Memory B cell (primary cell): ENCODE results near the gene SDK1.

Experiments used
- ATAC-seq: fragments of 150-1000 bp; cut with Tn5 transposase; 2 replicates; pipeline ENCODE4 v1.10.0; 2021; ENCODE audit warnings: low read depth, mild to moderate bottlenecking, moderate library complexity
- DNase-seq, 2 donors: peaks; one replicate each; pipeline ENCODE4 v3.0.0; 2022; ENCODE audit warnings: low spot score in 2 of 2
- H3K27ac Mint-ChIP-seq: one replicate; pipeline ENCODE4 v1.8.0; 2022; ENCODE audit warnings: mild to moderate bottlenecking, moderate library complexity, mixed read lengths
- H3K27me3 Mint-ChIP-seq: one replicate; pipeline ENCODE4 v1.8.0; 2022; ENCODE audit warnings: mixed read lengths
- H3K36me3 Mint-ChIP-seq: one replicate; pipeline ENCODE4 v1.8.0; 2022; ENCODE audit warnings: mild to moderate bottlenecking, mixed read lengths
- H3K4me1 Mint-ChIP-seq: one replicate; pipeline ENCODE4 v1.8.0; 2022; ENCODE audit warnings: mixed read lengths
- H3K4me3 Mint-ChIP-seq: one replicate; pipeline ENCODE4 v1.8.0; 2022; ENCODE audit warnings: mild to moderate bottlenecking, moderate library complexity, mixed read lengths
- H3K9me3 Mint-ChIP-seq: one replicate; pipeline ENCODE4 v1.8.0; 2022; ENCODE audit warnings: mixed read lengths

SDK1 gene

DNA sequence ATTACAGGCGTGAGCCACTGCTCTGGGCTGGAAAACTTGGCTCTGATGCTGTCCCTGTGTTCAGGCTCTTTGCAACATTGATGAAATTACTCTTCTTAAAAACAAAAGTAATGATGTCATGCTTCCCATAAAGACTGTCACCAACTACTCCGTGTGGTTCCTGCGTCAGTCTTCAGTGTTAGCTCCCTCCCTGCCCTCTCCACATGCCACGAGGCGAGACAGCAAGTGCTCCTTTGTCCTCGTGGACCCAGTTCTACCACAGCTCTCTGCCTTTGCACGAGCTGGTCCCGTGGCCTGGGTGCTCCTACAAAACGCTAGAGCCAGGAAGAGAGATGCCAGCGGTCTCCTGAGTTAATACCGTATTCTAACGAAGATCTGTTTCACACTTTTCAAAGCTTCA lies 194.5 kb downstream of the SDK1 start:
- H3K27me3 Mint-ChIP-seq, result peaks cover 5% of the 10 kb centered on the region
- DNase-seq (no peak), ATAC-seq (no peak)
- H3K4me1 Mint-ChIP-seq, result no peaks in the 10 kb centered on the region
- no peak overlapping the region for H3K4me3 Mint-ChIP-seq
- peaks cover 5% of the 10 kb centered on the region for H3K36me3 Mint-ChIP-seq
- H3K9me3 Mint-ChIP-seq, result peaks cover 10% of the 10 kb centered on the region
- H3K27ac Mint-ChIP-seq, result no peak overlapping the region

GRCh38 chr7:3495954-3496353 lies 194.9 kb downstream of the SDK1 start:
- H3K27me3 Mint-ChIP-seq, result peaks cover 5% of the 10 kb centered on the region
- H3K27ac Mint-ChIP-seq, result no peak overlapping the region
- peaks cover 12% of the 10 kb centered on the region for H3K9me3 Mint-ChIP-seq
- DNase-seq (no peak), ATAC-seq (no peak)
- H3K36me3 Mint-ChIP-seq, result peaks cover 5% of the 10 kb centered on the region
- no peaks in the 10 kb centered on the region for H3K4me1 Mint-ChIP-seq
- H3K4me3 Mint-ChIP-seq, result no peak overlapping the region

DNA sequence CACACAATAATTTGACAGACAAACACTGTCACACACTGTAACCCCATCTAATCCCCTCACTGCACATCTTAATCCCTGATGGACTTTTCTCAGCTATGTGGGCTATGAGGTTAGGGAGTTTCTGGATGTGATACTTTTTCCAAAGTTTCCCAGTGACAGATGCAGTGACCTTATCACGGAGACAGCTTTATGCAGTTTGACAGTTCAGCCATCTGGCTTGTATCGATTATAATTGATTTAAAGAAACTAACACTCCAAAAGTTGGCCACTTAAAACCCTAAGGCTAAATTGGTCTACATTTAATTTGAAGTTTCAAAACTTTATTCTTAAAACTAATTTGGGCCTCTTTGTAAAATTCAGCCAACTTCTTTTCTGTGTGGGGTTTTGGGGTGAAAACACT lies 196.7 kb downstream of the SDK1 start:
- Mint-ChIP-seq H3K9me3 (peaks cover 12% of the 10 kb centered on the region), H3K4me3 (no peak overlapping the region), H3K4me1 (no peaks in the 10 kb centered on the region), H3K27ac (no peak overlapping the region), H3K36me3 (peaks cover 5% of the 10 kb centered on the region), H3K27me3 (peaks cover 5% of the 10 kb centered on the region)
- ATAC-seq, result no peak
- no peak for DNase-seq

GRCh38 chr7:3501671-3502070 lies 200.6 kb downstream of the SDK1 start:
- Mint-ChIP-seq H3K27me3 (peaks cover 5% of the 10 kb centered on the region), H3K9me3 (peaks cover 18% of the 10 kb centered on the region), H3K36me3 (peaks cover 7% of the 10 kb centered on the region), H3K4me1 (no peaks in the 10 kb centered on the region), H3K27ac (no peak overlapping the region), H3K4me3 (no peak overlapping the region)
- ATAC-seq (no peak), DNase-seq (no peak)

DNA sequence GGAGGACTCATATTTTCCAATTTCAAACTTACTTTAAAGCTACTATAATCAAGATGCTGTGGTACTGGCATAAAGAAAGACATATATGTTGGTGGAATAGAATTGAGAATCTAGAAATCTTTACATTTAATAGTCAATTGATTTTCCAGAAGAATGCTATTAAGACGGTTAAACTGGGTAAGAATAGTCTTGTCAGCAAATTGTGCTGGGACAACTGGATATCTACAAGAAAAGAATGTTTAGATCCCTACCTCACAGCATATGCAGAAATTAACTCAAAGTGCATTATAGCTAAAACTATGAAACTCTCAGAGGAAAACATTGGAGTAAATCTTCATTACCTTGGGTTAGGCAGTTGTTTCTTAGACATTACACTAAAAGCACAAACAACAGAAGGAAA lies 203.3 kb downstream of the SDK1 start:
- peaks cover 5% of the 10 kb centered on the region for H3K27me3 Mint-ChIP-seq
- DNase-seq (no peak), ATAC-seq (no peak)
- no peaks in the 10 kb centered on the region for H3K4me1 Mint-ChIP-seq
- peaks cover 3% of the 10 kb centered on the region for H3K36me3 Mint-ChIP-seq
- no peak overlapping the region for H3K27ac Mint-ChIP-seq
- peaks cover 20% of the 10 kb centered on the region for H3K9me3 Mint-ChIP-seq
- no peak overlapping the region for H3K4me3 Mint-ChIP-seq

- Mint-ChIP-seq H3K27me3 (peaks cover 5% of the 10 kb centered on the region), H3K27ac (no peak overlapping the region), H3K36me3 (peaks cover 1% of the 10 kb centered on the region), H3K9me3 (peaks cover 10% of the 10 kb centered on the region), H3K4me1 (peaks cover 10% of the 10 kb centered on the region), H3K4me3 (peak overlapping the region; percentile 13)
- DNase-seq, result peak in 1 of 2 donors; percentile 25
- peak; percentile 98 for ATAC-seq
Measured at GRCh38 chr7:3510101-3511020, 209.3 kb downstream of the SDK1 start.

- H3K4me1 Mint-ChIP-seq, result no peaks in the 10 kb centered on the region
- H3K4me3 Mint-ChIP-seq, result no peak overlapping the region
- no peaks in the 10 kb centered on the region for H3K36me3 Mint-ChIP-seq
- H3K9me3 Mint-ChIP-seq, result no peaks in the 10 kb centered on the region
- no peak for ATAC-seq
- H3K27me3 Mint-ChIP-seq, result peaks cover 9% of the 10 kb centered on the region
- no peak for DNase-seq
- no peak overlapping the region for H3K27ac Mint-ChIP-seq
Measured at GRCh38 chr7:3517344-3517743, 216.3 kb downstream of the SDK1 start.

DNA sequence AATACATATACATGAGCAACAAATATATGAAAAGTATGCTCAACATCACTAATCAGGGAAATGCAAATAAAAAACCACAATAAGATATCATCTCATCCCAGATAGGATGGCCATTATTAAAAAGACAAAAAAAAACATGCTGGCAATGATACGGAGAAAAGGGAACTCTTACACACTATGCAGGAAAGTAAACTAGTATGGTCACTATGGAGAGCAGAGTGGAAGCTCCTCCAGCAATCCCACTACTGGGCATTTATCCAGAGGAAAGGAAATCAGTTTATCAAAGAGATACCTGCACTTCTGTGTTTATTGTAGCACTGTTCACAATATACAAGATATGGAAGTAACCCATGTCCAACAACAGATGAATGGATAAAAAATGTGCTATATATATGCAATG lies 217.5 kb downstream of the SDK1 start:
- Mint-ChIP-seq H3K9me3 (no peaks in the 10 kb centered on the region), H3K4me3 (no peak overlapping the region), H3K27me3 (peaks cover 9% of the 10 kb centered on the region), H3K4me1 (no peaks in the 10 kb centered on the region), H3K27ac (no peak overlapping the region), H3K36me3 (no peaks in the 10 kb centered on the region)
- DNase-seq (no peak), ATAC-seq (no peak)

DNA sequence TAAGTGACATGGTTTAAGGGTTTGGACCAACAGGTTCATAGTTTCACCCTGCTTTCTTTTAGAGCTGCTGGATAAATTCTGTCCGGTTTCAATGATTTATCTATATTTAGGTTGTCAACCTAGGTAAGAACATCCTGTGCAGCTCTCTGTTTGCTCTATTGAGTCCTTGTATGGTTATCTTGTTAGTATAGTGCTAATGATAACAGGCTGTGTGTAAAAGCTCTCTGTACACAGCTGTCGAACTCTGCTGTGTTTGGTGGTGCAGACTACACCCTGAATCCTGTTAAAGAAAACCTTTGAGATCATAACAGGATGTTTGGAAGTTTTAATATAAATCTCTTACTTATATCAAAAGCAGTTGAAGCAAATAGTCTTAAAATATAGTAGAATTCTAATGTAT lies 219.2 kb downstream of the SDK1 start:
- no peaks in the 10 kb centered on the region for H3K9me3 Mint-ChIP-seq
- no peak overlapping the region for H3K27ac Mint-ChIP-seq
- DNase-seq, result no peak
- no peak overlapping the region for H3K4me3 Mint-ChIP-seq
- no peak for ATAC-seq
- no peaks in the 10 kb centered on the region for H3K4me1 Mint-ChIP-seq
- peaks cover 14% of the 10 kb centered on the region for H3K27me3 Mint-ChIP-seq
- H3K36me3 Mint-ChIP-seq, result no peaks in the 10 kb centered on the region

- H3K9me3 Mint-ChIP-seq, result no peaks in the 10 kb centered on the region
- H3K27me3 Mint-ChIP-seq, result peaks cover 19% of the 10 kb centered on the region
- no peak overlapping the region for H3K4me3 Mint-ChIP-seq
- peaks cover 5% of the 10 kb centered on the region for H3K36me3 Mint-ChIP-seq
- ATAC-seq, result no peak
- no peak for DNase-seq
- H3K27ac Mint-ChIP-seq, result peak overlapping the region; percentile 39
- peaks cover 7% of the 10 kb centered on the region for H3K4me1 Mint-ChIP-seq
Measured at GRCh38 chr7:3527496-3528124, 226.6 kb downstream of the SDK1 start.

DNA sequence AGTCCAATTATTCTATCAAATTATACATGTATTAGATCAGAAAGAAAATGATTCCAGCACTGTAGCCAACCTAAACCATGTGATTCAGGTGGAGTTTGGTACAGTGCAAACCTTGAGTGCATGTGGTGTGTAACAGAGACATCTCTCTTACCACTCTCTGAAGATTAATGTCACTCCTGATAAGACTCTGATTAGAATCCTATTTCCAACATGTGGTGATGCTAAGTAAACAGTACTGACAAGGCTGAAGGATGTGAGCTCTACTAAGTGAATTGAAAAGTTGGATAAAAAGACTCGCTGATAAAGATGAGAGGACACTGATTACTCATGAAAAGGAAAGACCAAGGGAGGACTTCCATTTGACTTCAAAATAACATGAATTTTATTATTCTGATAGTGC lies 232.0 kb downstream of the SDK1 start:
- Mint-ChIP-seq H3K9me3 (no peaks in the 10 kb centered on the region), H3K27ac (no peak overlapping the region), H3K27me3 (peaks cover 2% of the 10 kb centered on the region), H3K4me3 (no peak overlapping the region), H3K36me3 (no peaks in the 10 kb centered on the region), H3K4me1 (peaks cover 2% of the 10 kb centered on the region)
- no peak for DNase-seq
- ATAC-seq, result no peak

- Mint-ChIP-seq H3K36me3 (no peaks in the 10 kb centered on the region), H3K27ac (no peak overlapping the region), H3K4me3 (no peak overlapping the region), H3K9me3 (no peaks in the 10 kb centered on the region), H3K27me3 (peaks cover 2% of the 10 kb centered on the region), H3K4me1 (peaks cover 2% of the 10 kb centered on the region)
- ATAC-seq, result no peak
- no peak for DNase-seq
Measured at GRCh38 chr7:3537210-3537875, 236.3 kb downstream of the SDK1 start.

DNA sequence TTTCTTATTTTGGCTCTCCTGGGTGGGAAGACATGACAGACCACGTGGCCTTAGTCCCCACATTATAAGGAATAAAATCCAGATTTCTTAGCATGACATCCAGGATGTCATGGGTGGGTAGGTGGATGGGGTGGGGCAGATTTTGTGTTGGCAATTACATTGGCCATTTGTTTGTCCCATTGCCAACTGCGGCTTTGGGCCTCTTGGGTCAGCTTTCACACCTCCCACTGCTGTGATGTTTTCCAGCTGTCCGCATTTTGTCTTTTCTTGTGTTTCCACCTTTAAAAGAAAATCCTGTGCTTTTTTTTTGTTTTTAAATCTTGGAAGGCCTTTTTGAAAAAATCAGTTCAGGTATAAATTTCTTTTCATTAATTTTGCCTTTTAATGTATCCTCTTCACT lies 237.0 kb downstream of the SDK1 start:
- Mint-ChIP-seq H3K4me3 (no peak overlapping the region), H3K36me3 (no peaks in the 10 kb centered on the region), H3K27me3 (peaks cover under 1% of the 10 kb centered on the region)

DNA sequence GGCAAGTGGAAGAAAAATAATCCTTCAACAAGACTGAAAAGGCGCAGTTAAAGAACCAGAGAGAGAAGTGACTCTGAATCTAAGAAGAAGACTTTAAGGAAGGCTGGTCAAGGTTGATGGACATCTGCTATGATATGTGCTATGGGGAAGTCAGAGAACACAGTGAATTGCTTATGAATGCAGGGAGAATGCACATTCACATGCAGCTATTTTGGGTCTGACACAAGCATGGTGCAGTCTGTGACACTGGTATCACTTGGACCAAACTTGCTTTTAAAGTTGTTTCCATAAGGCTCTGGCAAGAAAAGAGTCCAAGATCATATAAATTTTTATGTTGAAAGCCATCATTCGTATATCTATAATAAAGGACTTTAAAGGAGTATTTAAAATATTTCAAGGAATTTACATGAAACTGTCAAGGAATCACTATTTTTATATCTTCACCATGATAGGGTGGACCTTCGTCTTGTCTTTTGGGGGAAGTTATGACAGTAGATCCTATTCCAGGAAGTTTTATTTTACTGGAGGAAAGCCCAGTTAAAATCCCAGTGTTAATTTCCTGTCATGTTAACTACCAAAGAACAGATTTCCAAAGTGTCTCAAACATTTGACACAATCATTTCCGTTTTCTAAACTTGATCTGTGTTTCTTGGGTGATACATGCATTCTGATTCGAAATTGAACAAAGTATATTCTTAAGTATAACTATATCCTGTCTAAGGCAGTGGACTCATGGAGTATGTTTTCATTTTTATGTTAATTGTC lies 239.6 kb downstream of the SDK1 start:
- H3K27ac Mint-ChIP-seq, result no peak overlapping the region
- ATAC-seq (no peak), DNase-seq (no peak)
- no peak overlapping the region for H3K4me3 Mint-ChIP-seq
- peaks cover 3% of the 10 kb centered on the region for H3K27me3 Mint-ChIP-seq
- no peaks in the 10 kb centered on the region for H3K4me1 Mint-ChIP-seq
- no peaks in the 10 kb centered on the region for H3K9me3 Mint-ChIP-seq
- no peaks in the 10 kb centered on the region for H3K36me3 Mint-ChIP-seq

More for the DNA sequence above, 237.0 kb downstream of the SDK1 start:
- no peak for DNase-seq
- ATAC-seq, result no peak
- Mint-ChIP-seq H3K9me3 (no peaks in the 10 kb centered on the region), H3K4me1 (peaks cover 2% of the 10 kb centered on the region), H3K27ac (no peak overlapping the region)
